Amniotic stem cell (primary cell): ENCODE results near the gene TOMM7.
A peak's percentile ranks its signal among the peaks of the same experiment; 100 is the strongest.
"Not testable (repeated sequence)": the region's sequence is repeated elsewhere in the genome, so short reads cannot be mapped to it uniquely, and the experiment has no call there.

Experiments
- DNase-seq: peaks from one replicate; lab custom pipeline; 2025; lab: John Stamatoyannopoulos, UW

The TOMM7 gene

GRCh38 chr7:22821702-22822485 is 755 bp downstream of the TOMM7 start:
- no peak for DNase-seq

GRCh38 chr7:22819476-22819875 is 3.2 kb downstream of the TOMM7 start:
- no peak for DNase-seq

- DNase-seq = peak; percentile 6
These were observed 8.1 kb downstream of the TOMM7 start for GRCh38 chr7:22814261-22815208.

GRCh38 chr7:22812353-22812752 is 10.3 kb downstream of the TOMM7 start:
- no peak for DNase-seq

- no peak for DNase-seq
These were observed 10.8 kb downstream of the TOMM7 start for GRCh38 chr7:22811746-22812280.

- no peak for DNase-seq
These were observed 11.8 kb downstream of the TOMM7 start for GRCh38 chr7:22810843-22811242.

- no peak for DNase-seq
These were observed 12.6 kb downstream of the TOMM7 start for GRCh38 chr7:22809902-22810642.

- DNase-seq = no peak
These were observed 14.5 kb downstream of the TOMM7 start for GRCh38 chr7:22808140-22808539.

- no peak for DNase-seq
These were observed 15.9 kb downstream of the TOMM7 start for GRCh38 chr7:22806752-22807151.

GRCh38 chr7:22805227-22805626 is 17.4 kb downstream of the TOMM7 start:
- DNase-seq = no peak

GRCh38 chr7:22802831-22803230 is 19.8 kb downstream of the TOMM7 start:
- not testable (repeated sequence) for DNase-seq

- DNase-seq = no peak
These were observed 20.2 kb downstream of the TOMM7 start for GRCh38 chr7:22802426-22802825.

GRCh38 chr7:22801912-22802311 is 20.7 kb downstream of the TOMM7 start:
- no peak for DNase-seq

- no peak for DNase-seq
These were observed 23.0 kb downstream of the TOMM7 start for GRCh38 chr7:22799633-22800032.

GRCh38 chr7:22793593-22794462 is 28.8 kb downstream of the TOMM7 start:
- no peak for DNase-seq

- no peak for DNase-seq
These were observed 31.2 kb downstream of the TOMM7 start for GRCh38 chr7:22791204-22792158.

GRCh38 chr7:22790640-22791039 is 32.0 kb downstream of the TOMM7 start:
- not testable (repeated sequence) for DNase-seq

- DNase-seq = no peak
These were observed 34.7 kb downstream of the TOMM7 start for GRCh38 chr7:22787951-22788350.

GRCh38 chr7:22786290-22786932 is 36.2 kb downstream of the TOMM7 start:
- no peak for DNase-seq
